ENCODE data around the gene FILIP1L.
A peak's percentile ranks its signal among the peaks of the same experiment; 100 is the strongest.

The FILIP1L gene

GRCh38 chr3:99823723-99824711, 290.3 kb downstream of the FILIP1L start:
- no peak for DNase-seq

GRCh38 chr3:99818818-99819217, 295.5 kb downstream of the FILIP1L start:
- DNase-seq = no peak

- peak; percentile 73 for DNase-seq
These were observed 296.7 kb downstream of the FILIP1L start, which contains the start of gene CMSS1 for GRCh38 chr3:99817437-99818240. Gene CMSS1, plus strand, starts transcription at chr3:99817862.

GRCh38 chr3:99817047-99817436, 297.3 kb downstream of the FILIP1L start:
- no peak for DNase-seq

- DNase-seq = no peak
These were observed 303.9 kb downstream of the FILIP1L start for GRCh38 chr3:99810403-99810802.

- no peak for DNase-seq
These were observed 304.7 kb downstream of the FILIP1L start for GRCh38 chr3:99809565-99809964.

GRCh38 chr3:99808163-99808794, 306.0 kb downstream of the FILIP1L start:
- peak; percentile 63 for DNase-seq

- no peak for DNase-seq
These were observed 309.1 kb downstream of the FILIP1L start for GRCh38 chr3:99805160-99805559.

GRCh38 chr3:99803297-99803696, 311.0 kb downstream of the FILIP1L start:
- no peak for DNase-seq

GRCh38 chr3:99799422-99799821, 314.9 kb downstream of the FILIP1L start:
- DNase-seq = no peak

GRCh38 chr3:99795573-99795972, 318.7 kb downstream of the FILIP1L start:
- no peak for DNase-seq

- DNase-seq = no peak
These were observed 319.8 kb downstream of the FILIP1L start for GRCh38 chr3:99794485-99794884.

- peak; percentile 38 for DNase-seq
These were observed 325.1 kb downstream of the FILIP1L start for GRCh38 chr3:99789011-99789721.
